Upper lobe of left lung (tissue), 6 donors: ENCODE results near the gene SH2D3A. TPM values are rescaled to one million over a fixed set of nuclear protein-coding genes. Genes with fewer than 3 reads are reported as not detected.

Experiments
- ATAC-seq, 2 donors: fragments of 200-7000 bp; cut with Tn5 transposase; one replicate each; pipeline ENCODE4 v1.9.1; 2022; ENCODE audit warnings: mild to moderate bottlenecking in 2 of 2, moderate library complexity in 2 of 2; ENCODE audit not compliant: low FRiP score in 2 of 2
- DNase-seq, 2 donors: peaks; one replicate each; pipeline ENCODE4 v3.0.0-alpha.2; 2019 to 2020
- H3K27ac ChIP-seq, 4 donors: fragments of 200-600 bp; sonication (generic); one replicate each; pipeline ENCODE4 v1.5.1; 2016 to 2019
- H3K27me3 ChIP-seq, 4 donors: fragments of 200-600 bp; sonication (generic); one replicate each; pipeline ENCODE4 v1.5.1; 2017 to 2019
- H3K36me3 ChIP-seq, 4 donors: fragments of 200-600 bp; sonication (generic); one replicate each; pipeline ENCODE4 v1.5.1; 2016 to 2019
- H3K4me1 ChIP-seq, 4 donors: fragments of 200-600 bp; sonication (generic); one replicate each; pipeline ENCODE4 v1.5.1; 2018 to 2019
- H3K4me3 ChIP-seq, 4 donors: fragments of 200-600 bp; sonication (generic); one replicate each; pipeline ENCODE4 v1.5.1; 2017 to 2019; ENCODE audit warnings: mild to moderate bottlenecking in 2 of 4, moderate library complexity in 1 of 4
- H3K9me3 ChIP-seq, 4 donors: fragments of 200-600 bp; sonication (generic); one replicate each; pipeline ENCODE4 v1.5.1; 2018 to 2019
- EP300 ChIP-seq, 4 donors: sonication (generic); formaldehyde crosslinking; IDR thresholded peaks; one replicate each; pipeline ENCODE4 v1.5.1; 2017; ENCODE audit warnings: antibody characterized with exemption in 4 of 4, control low read depth in 2 of 4
- POLR2A ChIP-seq, 4 donors: fragments of 450-650 bp; IDR thresholded peaks; one replicate each; pipeline ENCODE4 v1.5.1; 2016 to 2017; ENCODE audit warnings: antibody characterized with exemption in 4 of 4, mild to moderate bottlenecking in 2 of 4
- POLR2AphosphoS5 ChIP-seq, 2 donors: sonication (generic); formaldehyde crosslinking; IDR thresholded peaks; one replicate each; pipeline ENCODE4 v1.5.1; 2017; ENCODE audit warnings: antibody characterized with exemption in 2 of 2
- WGBS, 2 donors: methylation state at CpG; one replicate each; pipeline ENCODE4 v1.1.5; 2017 to 2018; 5-methylcytosine and 5-hydroxymethylcytosine counted together
- total RNA-seq, 6 donors: library from RNA; depleted of rRNA in 4 of 6; stranded (reverse); fragments of >200 nt in 4 of 6; gene quantifications; one replicate each; pipeline versions ENCODE4 v1.1.0 to v1.2.1, GENCODE V29; 2016 to 2021
- TF ChIP-seq, protein P1 (sequence below), 6 experiments: fragments of 450-650 bp in 4 of 6; fragments of 200-600 bp in 2 of 6; sonication (generic) in 2 of 6; IDR thresholded peaks; one replicate each; pipeline ENCODE4 v1.5.1; 2016 to 2019; ENCODE audit warnings: antibody characterized with exemption in 6 of 6
- donor health status: DM: no; HTN: no; CAD: no; lungs with moderate emphysema.
- donor health status: DM: no; HTN: yes; CAD: no; lungs with severe emphysema.

SH2D3A gene
- total RNA-seq, 6 donors from 2014 or later, result 24.9 to 109 (median 35.8) TPM

DNA sequence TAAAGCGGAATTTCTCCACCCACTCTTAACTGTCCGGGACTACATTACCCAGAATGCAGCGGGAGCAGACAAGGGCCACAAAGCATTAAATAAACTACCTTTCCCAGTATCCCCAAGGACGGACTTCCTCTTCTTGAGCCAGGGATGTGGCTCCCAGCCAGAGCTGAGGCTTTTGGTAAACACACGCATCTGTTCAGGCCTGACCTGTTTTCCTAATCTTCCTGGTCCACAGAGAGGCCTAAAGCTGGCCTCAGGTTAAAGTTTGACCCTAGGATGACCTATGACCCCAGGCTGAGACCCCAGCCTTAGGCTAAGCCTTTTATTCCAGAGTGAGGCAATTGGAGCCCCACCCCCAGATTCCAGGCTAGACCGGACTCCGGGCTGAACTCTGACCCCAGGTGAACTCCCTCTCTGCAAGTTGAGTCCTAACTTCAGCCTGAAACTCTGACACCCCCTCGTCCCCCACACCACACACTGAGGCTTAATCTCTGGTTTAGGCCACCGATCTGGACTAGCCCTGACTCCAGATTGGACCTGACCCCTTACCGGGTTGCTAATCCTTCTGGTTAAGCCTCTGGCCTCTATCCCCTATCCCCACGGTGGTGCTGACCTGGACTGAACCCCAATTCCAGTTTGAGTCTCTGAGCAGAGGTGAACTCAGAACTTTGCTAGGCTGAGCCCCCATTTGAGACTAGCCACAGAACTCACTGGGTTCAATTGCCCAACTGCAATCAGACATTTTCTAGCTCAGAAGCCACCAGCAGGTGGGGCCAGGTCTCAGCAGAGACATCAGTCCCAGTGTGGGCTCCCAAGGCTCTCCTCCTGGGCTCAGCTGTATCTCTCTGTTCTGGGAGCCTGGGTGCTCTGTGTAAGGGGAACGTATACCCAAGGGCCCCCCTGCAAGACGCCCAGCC lies 29.1 kb downstream of the SH2D3A start:
- DNase-seq (peak in 1 of 2 donors; percentile 96), ATAC-seq (peak; percentile 42 to 70)
- Histone ChIP-seq H3K4me3 (peak overlapping the region in 1 of 4 donors; percentile 99), H3K27me3 (peaks cover 0 to 7% (median 0%) of the 10 kb centered on the region in 4 donors), H3K9me3 (no peaks in the 10 kb centered on the region), H3K27ac (peak overlapping the region; percentile 87 to 94 (median 92)), H3K36me3 (peaks cover 2 to 22% (median 11%) of the 10 kb centered on the region in 4 donors), H3K4me1 (peaks cover 35 to 67% (median 52%) of the 10 kb centered on the region in 4 donors)
- WGBS, 2 donors, result 0 to 12% methylated on average over 5 to 13 of the region's 13 CpGs
- TF ChIP-seq EP300 (IDR thresholded peaks at IDR 0.05) (peak in 1 of 4 donors; percentile 53), POLR2A (IDR thresholded peaks at IDR 0.05) (peak in 1 of 4 donors; percentile 17), POLR2AphosphoS5 (IDR thresholded peaks at IDR 0.05) (peak; percentile 66 to 82)
- TF ChIP-seq, protein P1, sequence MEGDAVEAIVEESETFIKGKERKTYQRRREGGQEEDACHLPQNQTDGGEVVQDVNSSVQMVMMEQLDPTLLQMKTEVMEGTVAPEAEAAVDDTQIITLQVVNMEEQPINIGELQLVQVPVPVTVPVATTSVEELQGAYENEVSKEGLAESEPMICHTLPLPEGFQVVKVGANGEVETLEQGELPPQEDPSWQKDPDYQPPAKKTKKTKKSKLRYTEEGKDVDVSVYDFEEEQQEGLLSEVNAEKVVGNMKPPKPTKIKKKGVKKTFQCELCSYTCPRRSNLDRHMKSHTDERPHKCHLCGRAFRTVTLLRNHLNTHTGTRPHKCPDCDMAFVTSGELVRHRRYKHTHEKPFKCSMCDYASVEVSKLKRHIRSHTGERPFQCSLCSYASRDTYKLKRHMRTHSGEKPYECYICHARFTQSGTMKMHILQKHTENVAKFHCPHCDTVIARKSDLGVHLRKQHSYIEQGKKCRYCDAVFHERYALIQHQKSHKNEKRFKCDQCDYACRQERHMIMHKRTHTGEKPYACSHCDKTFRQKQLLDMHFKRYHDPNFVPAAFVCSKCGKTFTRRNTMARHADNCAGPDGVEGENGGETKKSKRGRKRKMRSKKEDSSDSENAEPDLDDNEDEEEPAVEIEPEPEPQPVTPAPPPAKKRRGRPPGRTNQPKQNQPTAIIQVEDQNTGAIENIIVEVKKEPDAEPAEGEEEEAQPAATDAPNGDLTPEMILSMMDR (IDR thresholded peaks at IDR 0.05), result peak; percentile 37 to 86 (median 72)

DNA sequence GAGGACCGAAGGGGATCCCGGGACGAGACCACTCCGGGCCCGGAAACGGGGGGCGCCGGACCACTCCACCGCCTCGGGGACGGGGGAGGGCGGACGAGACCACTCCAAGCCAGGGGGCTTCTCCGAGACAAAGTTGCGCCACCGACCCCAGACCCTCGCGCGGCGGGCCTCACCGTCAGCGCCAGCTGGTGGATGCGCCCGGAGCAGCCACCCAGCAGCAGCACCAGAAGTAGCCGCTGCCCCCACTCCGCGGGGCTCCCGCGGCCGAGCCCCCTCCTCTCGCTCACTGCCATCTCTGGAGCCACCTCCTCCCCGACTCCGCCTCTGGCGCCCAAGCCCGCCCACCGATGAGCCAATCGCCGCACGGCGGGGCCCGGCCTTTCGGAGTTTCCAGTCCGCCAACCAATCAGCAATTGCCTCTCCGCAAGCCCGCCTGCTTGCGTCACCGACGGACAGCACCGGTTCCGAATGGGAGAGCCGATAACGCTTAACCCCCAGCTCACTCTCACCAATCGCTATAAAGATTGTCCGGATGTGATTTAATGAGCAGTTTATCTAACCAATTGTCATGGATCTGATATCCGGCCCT lies 29.9 kb downstream of the SH2D3A start, which contains the start of gene GPR108:
Gene GPR108, minus strand, starts transcription at position 297 of the 589 bp plus-strand sequence. Its CDS starts 4 bp downstream, at position 293.
- 0 to 1% methylated on average over 2 to 44 of the region's 55 CpGs for WGBS, 2 donors
- peak within 1 kb of the TSS; percentile 91 to 99 (median 96) for H3K27ac ChIP-seq
- H3K27me3 ChIP-seq, result peaks cover 0 to 7% (median 0%) of the 10 kb centered on the region in 4 donors
- TF ChIP-seq EP300 (IDR thresholded peaks at IDR 0.05) (no peak), POLR2AphosphoS5 (IDR thresholded peaks at IDR 0.05) (peak; percentile 9 to 74), POLR2A (IDR thresholded peaks at IDR 0.05) (peak in 2 of 4 donors; percentile 68 to 74)
- TF ChIP-seq, protein P1 (IDR thresholded peaks at IDR 0.05), result peak in 3 of 6 experiments; percentile 8 to 30 (median 20)
- H3K4me3 ChIP-seq, result peak within 1 kb of the TSS; percentile 60 to 96 (median 89)
- ATAC-seq (peak; percentile 89 to 93), DNase-seq (peak; percentile 99 to 100)
- peaks cover 7 to 23% (median 14%) of the 10 kb centered on the region in 4 donors for H3K36me3 ChIP-seq
- H3K4me1 ChIP-seq, result peaks cover 34 to 59% (median 46%) of the 10 kb centered on the region in 4 donors
- no peaks in the 10 kb centered on the region for H3K9me3 ChIP-seq

DNA sequence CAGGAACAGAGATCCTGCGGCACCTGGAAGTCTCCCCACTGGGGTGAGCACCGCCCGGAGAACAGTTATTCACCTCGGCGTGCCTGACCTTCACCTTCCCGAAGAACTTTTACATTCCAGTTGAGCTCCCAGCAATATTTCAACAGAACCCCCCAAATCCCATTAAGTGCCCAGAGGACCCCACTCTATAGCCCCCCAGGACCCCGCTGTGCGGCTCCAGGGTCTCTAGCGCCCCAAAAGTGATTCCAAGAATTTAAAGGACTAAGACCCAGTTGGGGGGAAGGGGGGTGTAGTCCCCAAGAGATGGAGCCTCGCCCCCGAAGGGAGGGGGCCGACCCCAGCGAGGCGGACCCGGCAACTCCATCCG lies 30.3 kb downstream of the SH2D3A start:
- DNase-seq (no peak), ATAC-seq (no peak)
- Histone ChIP-seq H3K36me3 (peaks cover 7 to 23% (median 19%) of the 10 kb centered on the region in 4 donors), H3K4me3 (peak overlapping the region; percentile 60 to 96 (median 89)), H3K9me3 (no peaks in the 10 kb centered on the region), H3K4me1 (peaks cover 34 to 55% (median 42%) of the 10 kb centered on the region in 4 donors), H3K27me3 (peaks cover 0 to 7% (median 0%) of the 10 kb centered on the region in 4 donors), H3K27ac (peak overlapping the region; percentile 91 to 99 (median 96))
- WGBS, 2 donors, result 0% methylated on average over 5 to 15 of the region's 16 CpGs
- TF ChIP-seq POLR2A (IDR thresholded peaks at IDR 0.05), result no peak
- no peak for TF ChIP-seq EP300 (IDR thresholded peaks at IDR 0.05)
- TF ChIP-seq POLR2AphosphoS5 (IDR thresholded peaks at IDR 0.05), result no peak
- TF ChIP-seq, protein P1 (IDR thresholded peaks at IDR 0.05), result peak in 1 of 6 experiments; percentile 4

DNA sequence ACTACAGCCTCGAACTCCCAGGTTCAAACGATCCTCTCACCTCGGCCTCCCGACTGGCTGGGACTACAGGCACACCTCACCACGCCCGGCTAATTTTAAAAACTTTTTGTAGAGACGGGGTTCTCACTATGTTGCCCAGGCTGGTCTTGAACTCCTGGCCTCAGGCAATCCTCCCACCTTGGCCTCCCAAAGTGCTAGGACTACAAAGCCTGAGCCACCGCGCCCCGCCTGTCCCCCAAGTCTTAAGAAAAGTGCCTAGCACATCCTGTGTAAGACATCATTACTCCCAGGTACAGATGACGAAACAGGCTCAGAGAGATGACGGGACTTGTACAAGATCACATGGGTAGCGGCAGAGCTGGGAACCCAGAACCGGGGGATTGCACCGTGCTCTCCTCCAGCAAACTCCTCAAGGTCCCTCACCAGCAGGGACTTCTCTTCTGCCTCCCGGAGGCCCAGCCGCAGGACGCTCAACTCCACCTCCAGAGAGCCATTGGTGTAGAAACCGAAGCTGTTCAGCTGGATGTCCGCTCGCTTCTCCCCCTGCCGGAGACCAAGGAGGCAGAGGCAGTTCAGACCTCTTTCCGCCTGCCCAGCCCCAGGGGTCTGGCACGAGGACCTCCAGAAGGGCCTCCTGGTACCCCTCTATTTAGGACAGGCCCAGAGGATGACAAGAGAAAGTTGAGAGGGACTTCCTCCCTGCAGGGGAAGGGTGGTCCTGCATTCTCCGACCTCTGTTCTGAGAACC lies 30.9 kb downstream of the SH2D3A start:
- Histone ChIP-seq H3K4me3 (peak overlapping the region; percentile 60 to 96 (median 89)), H3K9me3 (no peaks in the 10 kb centered on the region), H3K27me3 (peaks cover 0 to 7% (median 0%) of the 10 kb centered on the region in 4 donors), H3K4me1 (peaks cover 28 to 49% (median 36%) of the 10 kb centered on the region in 4 donors), H3K36me3 (peaks cover 7 to 28% (median 23%) of the 10 kb centered on the region in 4 donors), H3K27ac (peak overlapping the region; percentile 91 to 99 (median 96))
- 23 to 36% methylated on average over 18 to 25 of the region's 25 CpGs for WGBS, 2 donors
- DNase-seq (peak; percentile 53 to 87), ATAC-seq (peak; percentile 16 to 50)
- TF ChIP-seq EP300 (IDR thresholded peaks at IDR 0.05) (no peak), POLR2AphosphoS5 (IDR thresholded peaks at IDR 0.05) (peak; percentile 21 to 38), POLR2A (IDR thresholded peaks at IDR 0.05) (peak in 2 of 4 donors; percentile 25 to 45)
- TF ChIP-seq, protein P1 (IDR thresholded peaks at IDR 0.05), result peak; percentile 48 to 82 (median 76)
